GM23338 (cell line): Measurements from ENCODE around the gene PER1. TPM values are rescaled to one million over a fixed set of nuclear protein-coding genes. Genes with fewer than 3 reads are reported as not detected.

Experiments used
- ATAC-seq: fragments of 200-7000 bp; cut with Tn5 transposase; 3 replicates; pipeline ENCODE4 v1.9.1; 2020
- DNase-seq: peaks from one replicate; pipeline ENCODE4 v3.0.0-alpha.2; 2015; ENCODE audit warnings: low spot score
- H2AFZ ChIP-seq: fragments of 200-600 bp; sonication (generic); 2 replicates; pipeline ENCODE4 v1.8.0; 2016; ENCODE audit warnings: antibody characterized with exemption, mild to moderate bottlenecking, moderate library complexity
- H3F3A ChIP-seq: fragments of 200-600 bp; sonication (generic); replicated peaks from 2 replicates; pipeline ENCODE4 v1.8.0; 2017; ENCODE audit warnings: antibody characterized with exemption, mixed run types, low read depth
- H3K27ac ChIP-seq: fragments of 200-600 bp; sonication (generic); 2 replicates; pipeline ENCODE4 v1.6.1; 2016; ENCODE audit warnings: low read depth
- H3K27me3 ChIP-seq: fragments of 200-600 bp; sonication (generic); 2 replicates; pipeline ENCODE4 v1.8.0; 2016; ENCODE audit warnings: mild to moderate bottlenecking, mixed run types, moderate library complexity; ENCODE audit not compliant: insufficient read depth
- H3K36me3 ChIP-seq: fragments of 200-600 bp; sonication (generic); 2 replicates; pipeline ENCODE4 v1.8.0; 2016; ENCODE audit warnings: mild to moderate bottlenecking; ENCODE audit not compliant: insufficient read depth
- H3K4me1 ChIP-seq: fragments of 200-600 bp; sonication (generic); 2 replicates; pipeline ENCODE4 v1.8.0; 2016; ENCODE audit warnings: mild to moderate bottlenecking, moderate library complexity; ENCODE audit not compliant: insufficient read depth
- H3K4me2 ChIP-seq: fragments of 200-600 bp; sonication (generic); 2 replicates; pipeline ENCODE4 v1.7.1; 2017; ENCODE audit warnings: mixed run types
- H3K4me3 ChIP-seq: fragments of 200-600 bp; sonication (generic); 2 replicates; pipeline ENCODE4 v1.6.1; 2016; ENCODE audit warnings: mixed run types
- H3K79me2 ChIP-seq: fragments of 200-600 bp; sonication (generic); replicated peaks from 2 replicates; pipeline ENCODE4 v1.8.0; 2017; ENCODE audit warnings: mild to moderate bottlenecking; ENCODE audit not compliant: insufficient read depth
- H3K9me2 ChIP-seq: fragments of 200-600 bp; sonication (generic); 2 replicates; pipeline ENCODE4 v1.8.0; 2017; ENCODE audit not compliant: insufficient read depth
- H4K20me1 ChIP-seq: fragments of 200-600 bp; sonication (generic); replicated peaks from 2 replicates; pipeline ENCODE4 v1.8.0; 2017; ENCODE audit warnings: mild to moderate bottlenecking; ENCODE audit not compliant: insufficient read depth
- H3K27ac Mint-ChIP-seq: 2 replicates; pipeline ENCODE4 v1.8.0; 2020; ENCODE audit warnings: inconsistent platforms, mild to moderate bottlenecking, moderate library complexity, mixed read lengths
- H3K27me3 Mint-ChIP-seq: 3 replicates; pipeline ENCODE4 v1.8.0; 2022; ENCODE audit warnings: low read depth, mild to moderate bottlenecking, moderate library complexity, mixed read lengths, inconsistent platforms; ENCODE audit not compliant: insufficient read depth, poor library complexity
- H3K36me3 Mint-ChIP-seq: 3 replicates; pipeline ENCODE4 v1.8.0; 2021; ENCODE audit warnings: low read depth, mild to moderate bottlenecking, inconsistent platforms, moderate library complexity, mixed read lengths
- H3K4me1 Mint-ChIP-seq: 3 replicates; pipeline ENCODE4 v1.8.0; 2020; ENCODE audit warnings: mild to moderate bottlenecking, inconsistent platforms, mixed read lengths
- H3K4me3 Mint-ChIP-seq: 3 replicates; pipeline ENCODE4 v1.8.0; 2021; ENCODE audit warnings: moderate library complexity, mild to moderate bottlenecking, inconsistent platforms, mixed read lengths
- H3K9me3 Mint-ChIP-seq: 3 replicates; pipeline ENCODE4 v1.8.0; 2020; ENCODE audit warnings: moderate library complexity, mild to moderate bottlenecking, inconsistent platforms, mixed read lengths
- CREB1 ChIP-seq: fragments of 250-450 bp; sonication (Bioruptor Pico); IDR thresholded peaks from 2 replicates; pipeline ENCODE4 v1.5.0; 2020; ENCODE audit warnings: low read depth, mild to moderate bottlenecking, moderate library complexity
- EZH2 ChIP-seq: fragments of 200-600 bp; sonication (generic); IDR thresholded peaks from one replicate; pipeline ENCODE4 v1.8.0; 2017; ENCODE audit warnings: antibody characterized with exemption, mild to moderate bottlenecking, low read depth; ENCODE audit not compliant: unreplicated experiment
- NANOG ChIP-seq: IDR thresholded peaks from 2 replicates; pipeline ENCODE4 v1.6.1; 2016; ENCODE audit warnings: antibody characterized with exemption, borderline replicate concordance
- POLR2AphosphoS5 ChIP-seq: IDR thresholded peaks from 2 replicates; pipeline ENCODE4 v1.6.1; 2016; ENCODE audit warnings: antibody characterized with exemption, low read depth
- ZNF114 ChIP-seq: fragments of 250-450 bp; sonication (Bioruptor Pico); IDR thresholded peaks from 2 replicates; pipeline ENCODE4 v1.5.0; 2020; ENCODE audit warnings: mild to moderate bottlenecking, moderate library complexity
- ZNF331 ChIP-seq: fragments of 250-450 bp; sonication (Bioruptor Pico); IDR thresholded peaks from 2 replicates; pipeline ENCODE4 v1.5.0; 2020; ENCODE audit warnings: low read depth, mild to moderate bottlenecking, moderate library complexity
- polyA plus RNA-seq: library from polyadenylated mRNA; unstranded; fragments of >200 nt; fragmentation: Nextera tagmentation; extraction: Ambion mirVana; gene quantifications from 2 replicates; pipeline ENCODE4 v1.2.1, GENCODE V29; 2016
- total RNA-seq: library from RNA; depleted of rRNA; stranded (reverse); fragments of >200 nt; shearing (Covaris generic); gene quantifications from 2 replicates; pipeline ENCODE4 v1.2.3, GENCODE V29; 2014
- TF ChIP-seq, protein P1 (sequence below): fragments of 250-450 bp; sonication (Bioruptor Pico); IDR thresholded peaks from 2 replicates; pipeline ENCODE4 v1.5.0; 2020; ENCODE audit warnings: mild to moderate bottlenecking, moderate library complexity
- TF ChIP-seq, protein P2 (sequence below), 2 experiments: fragments of 200-600 bp in 1 of 2; sonication (generic) in 1 of 2; conservative IDR thresholded peaks; 2 replicates each; pipeline versions ENCODE4 v1.5.1 to v1.6.1; 2016 to 2017; ENCODE audit warnings: antibody characterized with exemption in 2 of 2, low read depth in 2 of 2, mild to moderate bottlenecking in 2 of 2, moderate library complexity in 1 of 2
- TF ChIP-seq, protein P3 (sequence below): IDR thresholded peaks from one replicate; pipeline ENCODE4 v1.6.1; 2018; ENCODE audit warnings: antibody characterized with exemption; ENCODE audit not compliant: unreplicated experiment

PER1 gene
- total and polyA plus RNA-seq, 2 experiments from 2014 or later = 12.2 to 36.1 TPM

DNA sequence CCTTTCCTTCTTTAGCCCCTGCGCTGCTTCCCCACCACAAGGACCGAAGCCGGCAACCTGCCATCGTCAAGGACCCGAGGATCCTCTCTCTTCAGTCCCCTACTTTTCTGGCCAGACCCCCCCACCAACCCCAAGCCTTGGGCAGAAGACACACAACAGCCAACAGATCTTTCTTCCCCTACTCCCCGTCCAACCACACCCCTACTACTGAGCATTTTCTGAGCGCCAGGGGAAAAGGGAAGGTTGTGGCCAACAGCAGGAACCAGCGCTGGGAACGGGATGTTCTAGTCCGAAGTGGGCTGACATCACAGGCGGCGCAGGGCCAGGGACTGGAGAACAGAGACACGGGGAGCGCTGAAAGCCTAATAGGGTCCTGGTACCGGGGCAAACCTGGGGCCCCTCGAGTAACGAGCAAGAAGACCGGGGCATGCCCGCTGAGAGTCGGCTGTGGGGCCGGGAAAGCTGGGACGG lies 528 bp downstream of the PER1 start (continued):
- TF ChIP-seq, protein P1, sequence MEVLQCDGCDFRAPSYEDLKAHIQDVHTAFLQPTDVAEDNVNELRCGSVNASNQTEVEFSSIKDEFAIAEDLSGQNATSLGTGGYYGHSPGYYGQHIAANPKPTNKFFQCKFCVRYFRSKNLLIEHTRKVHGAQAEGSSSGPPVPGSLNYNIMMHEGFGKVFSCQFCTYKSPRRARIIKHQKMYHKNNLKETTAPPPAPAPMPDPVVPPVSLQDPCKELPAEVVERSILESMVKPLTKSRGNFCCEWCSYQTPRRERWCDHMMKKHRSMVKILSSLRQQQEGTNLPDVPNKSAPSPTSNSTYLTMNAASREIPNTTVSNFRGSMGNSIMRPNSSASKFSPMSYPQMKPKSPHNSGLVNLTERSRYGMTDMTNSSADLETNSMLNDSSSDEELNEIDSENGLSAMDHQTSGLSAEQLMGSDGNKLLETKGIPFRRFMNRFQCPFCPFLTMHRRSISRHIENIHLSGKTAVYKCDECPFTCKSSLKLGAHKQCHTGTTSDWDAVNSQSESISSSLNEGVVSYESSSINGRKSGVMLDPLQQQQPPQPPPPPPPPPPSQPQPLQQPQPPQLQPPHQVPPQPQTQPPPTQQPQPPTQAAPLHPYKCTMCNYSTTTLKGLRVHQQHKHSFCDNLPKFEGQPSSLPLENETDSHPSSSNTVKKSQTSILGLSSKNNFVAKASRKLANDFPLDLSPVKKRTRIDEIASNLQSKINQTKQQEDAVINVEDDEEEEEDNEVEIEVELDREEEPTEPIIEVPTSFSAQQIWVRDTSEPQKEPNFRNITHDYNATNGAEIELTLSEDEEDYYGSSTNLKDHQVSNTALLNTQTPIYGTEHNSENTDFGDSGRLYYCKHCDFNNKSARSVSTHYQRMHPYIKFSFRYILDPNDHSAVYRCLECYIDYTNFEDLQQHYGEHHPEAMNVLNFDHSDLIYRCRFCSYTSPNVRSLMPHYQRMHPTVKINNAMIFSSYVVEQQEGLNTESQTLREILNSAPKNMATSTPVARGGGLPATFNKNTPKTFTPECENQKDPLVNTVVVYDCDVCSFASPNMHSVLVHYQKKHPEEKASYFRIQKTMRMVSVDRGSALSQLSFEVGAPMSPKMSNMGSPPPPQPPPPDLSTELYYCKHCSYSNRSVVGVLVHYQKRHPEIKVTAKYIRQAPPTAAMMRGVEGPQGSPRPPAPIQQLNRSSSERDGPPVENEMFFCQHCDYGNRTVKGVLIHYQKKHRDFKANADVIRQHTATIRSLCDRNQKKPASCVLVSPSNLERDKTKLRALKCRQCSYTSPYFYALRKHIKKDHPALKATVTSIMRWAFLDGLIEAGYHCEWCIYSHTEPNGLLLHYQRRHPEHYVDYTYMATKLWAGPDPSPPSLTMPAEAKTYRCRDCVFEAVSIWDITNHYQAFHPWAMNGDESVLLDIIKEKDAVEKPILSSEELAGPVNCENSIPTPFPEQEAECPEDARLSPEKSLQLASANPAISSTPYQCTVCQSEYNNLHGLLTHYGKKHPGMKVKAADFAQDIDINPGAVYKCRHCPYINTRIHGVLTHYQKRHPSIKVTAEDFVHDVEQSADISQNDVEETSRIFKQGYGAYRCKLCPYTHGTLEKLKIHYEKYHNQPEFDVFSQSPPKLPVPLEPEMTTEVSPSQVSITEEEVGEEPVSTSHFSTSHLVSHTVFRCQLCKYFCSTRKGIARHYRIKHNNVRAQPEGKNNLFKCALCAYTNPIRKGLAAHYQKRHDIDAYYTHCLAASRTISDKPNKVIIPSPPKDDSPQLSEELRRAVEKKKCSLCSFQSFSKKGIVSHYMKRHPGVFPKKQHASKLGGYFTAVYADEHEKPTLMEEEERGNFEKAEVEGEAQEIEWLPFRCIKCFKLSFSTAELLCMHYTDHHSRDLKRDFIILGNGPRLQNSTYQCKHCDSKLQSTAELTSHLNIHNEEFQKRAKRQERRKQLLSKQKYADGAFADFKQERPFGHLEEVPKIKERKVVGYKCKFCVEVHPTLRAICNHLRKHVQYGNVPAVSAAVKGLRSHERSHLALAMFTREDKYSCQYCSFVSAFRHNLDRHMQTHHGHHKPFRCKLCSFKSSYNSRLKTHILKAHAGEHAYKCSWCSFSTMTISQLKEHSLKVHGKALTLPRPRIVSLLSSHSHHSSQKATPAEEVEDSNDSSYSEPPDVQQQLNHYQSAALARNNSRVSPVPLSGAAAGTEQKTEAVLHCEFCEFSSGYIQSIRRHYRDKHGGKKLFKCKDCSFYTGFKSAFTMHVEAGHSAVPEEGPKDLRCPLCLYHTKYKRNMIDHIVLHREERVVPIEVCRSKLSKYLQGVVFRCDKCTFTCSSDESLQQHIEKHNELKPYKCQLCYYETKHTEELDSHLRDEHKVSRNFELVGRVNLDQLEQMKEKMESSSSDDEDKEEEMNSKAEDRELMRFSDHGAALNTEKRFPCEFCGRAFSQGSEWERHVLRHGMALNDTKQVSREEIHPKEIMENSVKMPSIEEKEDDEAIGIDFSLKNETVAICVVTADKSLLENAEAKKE (CRISPR knock-in tag) = no peak
- TF ChIP-seq POLR2AphosphoS5 (no peak), ZNF331 (no peak)
- TF ChIP-seq, protein P2, sequence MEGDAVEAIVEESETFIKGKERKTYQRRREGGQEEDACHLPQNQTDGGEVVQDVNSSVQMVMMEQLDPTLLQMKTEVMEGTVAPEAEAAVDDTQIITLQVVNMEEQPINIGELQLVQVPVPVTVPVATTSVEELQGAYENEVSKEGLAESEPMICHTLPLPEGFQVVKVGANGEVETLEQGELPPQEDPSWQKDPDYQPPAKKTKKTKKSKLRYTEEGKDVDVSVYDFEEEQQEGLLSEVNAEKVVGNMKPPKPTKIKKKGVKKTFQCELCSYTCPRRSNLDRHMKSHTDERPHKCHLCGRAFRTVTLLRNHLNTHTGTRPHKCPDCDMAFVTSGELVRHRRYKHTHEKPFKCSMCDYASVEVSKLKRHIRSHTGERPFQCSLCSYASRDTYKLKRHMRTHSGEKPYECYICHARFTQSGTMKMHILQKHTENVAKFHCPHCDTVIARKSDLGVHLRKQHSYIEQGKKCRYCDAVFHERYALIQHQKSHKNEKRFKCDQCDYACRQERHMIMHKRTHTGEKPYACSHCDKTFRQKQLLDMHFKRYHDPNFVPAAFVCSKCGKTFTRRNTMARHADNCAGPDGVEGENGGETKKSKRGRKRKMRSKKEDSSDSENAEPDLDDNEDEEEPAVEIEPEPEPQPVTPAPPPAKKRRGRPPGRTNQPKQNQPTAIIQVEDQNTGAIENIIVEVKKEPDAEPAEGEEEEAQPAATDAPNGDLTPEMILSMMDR (conservative IDR thresholded peaks at IDR 0.05; ENCODE audit: low read depth in 2 of 2) = no peak

GRCh38 chr17:8151120-8151640 lies 1.0 kb downstream of the PER1 start:
- no peak overlapping the region; the same call in none of the 3 replicates for H3K4me3 Mint-ChIP-seq
- peak overlapping the region; percentile 97 for H3K4me3 ChIP-seq
- H3K4me1 ChIP-seq = peaks cover 30% of the 10 kb centered on the region
- no peaks in the 10 kb centered on the region; the same call in 2 of the 3 replicates for H3K9me3 Mint-ChIP-seq
- peaks cover 38% of the 10 kb centered on the region; the same call in 1 of the 2 replicates for H3F3A ChIP-seq
- peaks cover 17% of the 10 kb centered on the region for H3K4me1 Mint-ChIP-seq
- no peaks in the 10 kb centered on the region for H3K9me2 ChIP-seq
- H3K27me3 ChIP-seq = no peaks in the 10 kb centered on the region
- H3K79me2 ChIP-seq = peaks cover 6% of the 10 kb centered on the region; the same call in 1 of the 2 replicates
- H4K20me1 ChIP-seq = no peaks in the 10 kb centered on the region; the same call in 1 of the 2 replicates
- H3K27me3 Mint-ChIP-seq = peaks cover 27% of the 10 kb centered on the region
- ATAC-seq = peak; percentile 6
- peak overlapping the region; percentile 100 for H3K4me2 ChIP-seq
- peak; percentile 77 for DNase-seq
- H2AFZ ChIP-seq = peak overlapping the region; percentile 23; the same call in 1 of the 2 replicates
- peaks cover 29% of the 10 kb centered on the region for H3K36me3 Mint-ChIP-seq
- H3K27ac Mint-ChIP-seq = peak overlapping the region; percentile 20; the same call in 1 of the 2 replicates
- H3K36me3 ChIP-seq = no peaks in the 10 kb centered on the region
- H3K27ac ChIP-seq = no peak overlapping the region
- TF ChIP-seq CREB1 (peak; percentile 75), NANOG (no peak), ZNF114 (CRISPR knock-in tag) (no peak), EZH2 (no peak)
- TF ChIP-seq, protein P3, sequence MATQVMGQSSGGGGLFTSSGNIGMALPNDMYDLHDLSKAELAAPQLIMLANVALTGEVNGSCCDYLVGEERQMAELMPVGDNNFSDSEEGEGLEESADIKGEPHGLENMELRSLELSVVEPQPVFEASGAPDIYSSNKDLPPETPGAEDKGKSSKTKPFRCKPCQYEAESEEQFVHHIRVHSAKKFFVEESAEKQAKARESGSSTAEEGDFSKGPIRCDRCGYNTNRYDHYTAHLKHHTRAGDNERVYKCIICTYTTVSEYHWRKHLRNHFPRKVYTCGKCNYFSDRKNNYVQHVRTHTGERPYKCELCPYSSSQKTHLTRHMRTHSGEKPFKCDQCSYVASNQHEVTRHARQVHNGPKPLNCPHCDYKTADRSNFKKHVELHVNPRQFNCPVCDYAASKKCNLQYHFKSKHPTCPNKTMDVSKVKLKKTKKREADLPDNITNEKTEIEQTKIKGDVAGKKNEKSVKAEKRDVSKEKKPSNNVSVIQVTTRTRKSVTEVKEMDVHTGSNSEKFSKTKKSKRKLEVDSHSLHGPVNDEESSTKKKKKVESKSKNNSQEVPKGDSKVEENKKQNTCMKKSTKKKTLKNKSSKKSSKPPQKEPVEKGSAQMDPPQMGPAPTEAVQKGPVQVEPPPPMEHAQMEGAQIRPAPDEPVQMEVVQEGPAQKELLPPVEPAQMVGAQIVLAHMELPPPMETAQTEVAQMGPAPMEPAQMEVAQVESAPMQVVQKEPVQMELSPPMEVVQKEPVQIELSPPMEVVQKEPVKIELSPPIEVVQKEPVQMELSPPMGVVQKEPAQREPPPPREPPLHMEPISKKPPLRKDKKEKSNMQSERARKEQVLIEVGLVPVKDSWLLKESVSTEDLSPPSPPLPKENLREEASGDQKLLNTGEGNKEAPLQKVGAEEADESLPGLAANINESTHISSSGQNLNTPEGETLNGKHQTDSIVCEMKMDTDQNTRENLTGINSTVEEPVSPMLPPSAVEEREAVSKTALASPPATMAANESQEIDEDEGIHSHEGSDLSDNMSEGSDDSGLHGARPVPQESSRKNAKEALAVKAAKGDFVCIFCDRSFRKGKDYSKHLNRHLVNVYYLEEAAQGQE = no peak
